HepG2 (cell line): Measurements from ENCODE around the gene GPC3. TPM values are rescaled to one million over a fixed set of nuclear protein-coding genes. Genes with fewer than 3 reads are reported as not detected.
A peak's percentile ranks its signal among the peaks of the same experiment; 100 is the strongest.

Experiments
- ATAC-seq: fragments of 200-7000 bp; cut with Tn5 transposase; 3 replicates; pipeline ENCODE4 v1.9.1; 2020; ENCODE audit warnings: mild to moderate bottlenecking, moderate library complexity
- BruUV-seq: library from RNA; stranded (reverse); fragments of 400-500 nt; replicated peaks from 2 replicates; lab custom pipeline; 2021; lab: Mats Ljungman, UMichigan
- CTCF ChIA-PET: fragments of 300-600 bp; formaldehyde crosslinking; extraction: SDS; loops from one replicate; lab custom pipeline; 2021; ENCODE audit warnings: low total read pairs, inconsistent platforms, low intra/inter-chr PET ratio; lab: Yijun Ruan, JAX
- POLR2A ChIA-PET: fragments of 350-600 bp; sonication (Branson Sonifier 250); formaldehyde crosslinking; loops from one replicate; lab custom pipeline; 2020; ENCODE audit warnings: antibody characterized with exemption, inconsistent platforms; lab: Yijun Ruan, JAX
- DNase-seq: peaks from one replicate; pipeline ENCODE4 v3.0.0-alpha.2; 2015; ENCODE audit warnings: low spot score
- FAIRE-seq: peaks from 3 replicates; lab custom pipeline; 2011; peaks lifted over from hg19 to GRCh38; lab: Jason Lieb, UNC
- H2AFZ ChIP-seq: one replicate; pipeline ENCODE4 v1.6.1; 2011; ENCODE audit warnings: low read length, inconsistent platforms
- H3K27ac ChIP-seq: fragments of 300-600 bp; 3 replicates; pipeline ENCODE4 v1.8.0; 2011; ENCODE audit warnings: mixed run types, mild to moderate bottlenecking, mixed read lengths, low read length, inconsistent platforms; ENCODE audit not compliant: insufficient read depth; ENCODE audit errors: extremely low read length
- H3K27me3 ChIP-seq, 2 experiments: fragments of 200-600 bp in 1 of 2; 2 replicates in 1 of 2; 3 replicates in 1 of 2; pipeline versions ENCODE4 v1.6.0 to v1.8.0; 2011; ENCODE audit warnings: low read length in 2 of 2, mild to moderate bottlenecking in 2 of 2, moderate library complexity in 2 of 2, inconsistent platforms in 1 of 2; ENCODE audit not compliant: insufficient read depth in 2 of 2, control insufficient read depth in 1 of 2
- H3K36me3 ChIP-seq, 2 experiments: fragments of 200-600 bp in 1 of 2; replicated peaks in 1 of 2; 2 replicates in 1 of 2; 3 replicates in 1 of 2; pipeline versions ENCODE4 v1.5.1 to v1.8.0; 2011; ENCODE audit warnings: low read length in 2 of 2, inconsistent platforms in 1 of 2; ENCODE audit not compliant: insufficient read depth in 2 of 2, control insufficient read depth in 1 of 2
- H3K4me1 ChIP-seq: 2 replicates; pipeline ENCODE4 v1.5.1; 2012; ENCODE audit warnings: low read length, inconsistent platforms; ENCODE audit not compliant: insufficient read depth
- H3K4me2 ChIP-seq: 2 replicates; pipeline ENCODE4 v1.6.0; 2011; ENCODE audit warnings: low read depth, low read length, inconsistent platforms
- H3K4me3 ChIP-seq, 3 experiments: fragments of 200-600 bp in 1 of 3; sonication (generic), shearing (Covaris generic) in 1 of 3; replicated peaks in 1 of 3; 2 replicates each; pipeline ENCODE4 v1.5.1; 2011 to 2016; ENCODE audit warnings: low read length in 3 of 3, inconsistent platforms in 2 of 3, low read depth in 2 of 3, mild to moderate bottlenecking in 2 of 3, control low read depth in 1 of 3, mixed read lengths in 1 of 3; ENCODE audit not compliant: insufficient read depth in 1 of 3
- H3K79me2 ChIP-seq: one replicate; pipeline ENCODE4 v1.6.1; 2011; ENCODE audit warnings: low read length, inconsistent platforms; ENCODE audit not compliant: insufficient read depth
- H3K9ac ChIP-seq: 2 replicates; pipeline ENCODE4 v1.6.0; 2011; ENCODE audit warnings: mild to moderate bottlenecking, low read depth, low read length, inconsistent platforms; ENCODE audit not compliant: insufficient read depth
- H3K9me3 ChIP-seq: 2 replicates; pipeline ENCODE4 v1.5.1; 2012; ENCODE audit warnings: mild to moderate bottlenecking, low read length
- H4K20me1 ChIP-seq: 2 replicates; pipeline ENCODE4 v1.6.0; 2011; ENCODE audit warnings: inconsistent platforms, mild to moderate bottlenecking, low read length, moderate library complexity; ENCODE audit not compliant: insufficient read depth
- FOXA1 ChIP-seq, 2 experiments: fragments of 450-650 bp in 1 of 2; sonication (generic) in 1 of 2; formaldehyde crosslinking in 1 of 2; IDR thresholded peaks; 2 replicates each; pipeline versions ENCODE4 v1.4.0 to v1.6.1; 2016 to 2020; ENCODE audit warnings: missing genetic modification reagents in 1 of 2
- MIER3 ChIP-seq: IDR thresholded peaks from 2 replicates; pipeline ENCODE4 v1.6.1; 2016; ENCODE audit warnings: missing compliant biosample characterization, borderline replicate concordance
- RBFOX2 ChIP-seq: fragments of 200-400 bp; formaldehyde crosslinking; IDR thresholded peaks from 2 replicates; pipeline ENCODE4 v1.6.1; 2017; ENCODE audit warnings: low read depth, mild to moderate bottlenecking, low read length
- RBM22 ChIP-seq: fragments of 200-400 bp; formaldehyde crosslinking; optimal IDR thresholded peaks from 2 replicates; pipeline ENCODE3; 2017; ENCODE audit warnings: mild to moderate bottlenecking, low read length, moderate library complexity
- RXRB ChIP-seq: IDR thresholded peaks from 2 replicates; pipeline ENCODE4 v1.6.1; 2016; ENCODE audit warnings: borderline replicate concordance, missing genetic modification reagents, missing compliant biosample characterization
- SNAPC5 ChIP-seq: sonication (generic); formaldehyde crosslinking; IDR thresholded peaks from 2 replicates; pipeline ENCODE4 v1.8.1; 2023; ENCODE audit warnings: mild to moderate bottlenecking, missing genetic modification reagents, borderline replicate concordance
- ZKSCAN8 ChIP-seq: IDR thresholded peaks from 2 replicates; pipeline ENCODE4 v1.6.1; 2016; ENCODE audit warnings: borderline replicate concordance, missing genetic modification reagents, missing compliant biosample characterization
- ZNF709 ChIP-seq: sonication (generic); formaldehyde crosslinking; IDR thresholded peaks from 2 replicates; pipeline ENCODE4 v1.5.0; 2020; ENCODE audit warnings: mild to moderate bottlenecking, missing genetic modification reagents
- ZSCAN29 ChIP-seq: sonication (generic); formaldehyde crosslinking; conservative IDR thresholded peaks from 2 replicates; pipeline ENCODE4 v1.4.0; 2020; ENCODE audit warnings: mild to moderate bottlenecking, missing genetic modification reagents
- WGBS: methylation state at CpG from one replicate; pipeline ENCODE4 v1.1.6; 2017; ENCODE audit warnings: low lambda C conversion rate; 5-methylcytosine and 5-hydroxymethylcytosine counted together
- in situ Hi-C: cut with HindIII; loops from 2 replicates; pipeline ENCODE4 v1.10.0; 2017; ENCODE audit warnings: low pct_unique_long_range_greater_than_20kb; ENCODE audit not compliant: extremely low pct_ligation_motif_present
- intact Hi-C: fragments of 100-400 bp; cut with micrococcal nuclease; formaldehyde crosslinking; loops from one replicate; pipeline ENCODE4 v1.10.0; 2022; ENCODE audit not compliant: unreplicated experiment
- polyA plus RNA-seq, 8 experiments: library from polyadenylated mRNA; depleted of rRNA in 3 of 8; stranded (reverse) in 7 of 8; unstranded in 1 of 8; fragments of >200 nt; fragmentation: Illumina TruSeq in 4 of 8; extraction: Trizol in 4 of 8; gene quantifications; 2 replicates each; pipeline versions ENCODE4 v1.2.1 to v1.2.3, GENCODE V29; 2011 to 2016; ENCODE audit warnings: low read depth in 4 of 8, missing spikeins in 1 of 8, mixed read lengths in 1 of 8; ENCODE audit not compliant: insufficient read depth in 1 of 8
- total RNA-seq, 5 experiments: library from RNA; depleted of rRNA; stranded (reverse); fragments of >200 nt; fragmentation: Illumina TruSeq; extraction: Trizol; gene quantifications; 2 replicates each; pipeline ENCODE4 v1.2.3, GENCODE V29; 2016; ENCODE audit warnings: low read depth in 1 of 5
- TF ChIP-seq, protein P1 (sequence below): sonication (generic); formaldehyde crosslinking; IDR thresholded peaks from 2 replicates; pipeline ENCODE4 v1.4.0; 2020; ENCODE audit warnings: missing genetic modification reagents, mild to moderate bottlenecking, borderline replicate concordance

The GPC3 gene
- total and polyA plus RNA-seq, 2 of the 13 experiments (the other 11 are each of a cell fraction or from before 2014, with no cell fraction given): 1,799 to 3,263 TPM

DNA sequence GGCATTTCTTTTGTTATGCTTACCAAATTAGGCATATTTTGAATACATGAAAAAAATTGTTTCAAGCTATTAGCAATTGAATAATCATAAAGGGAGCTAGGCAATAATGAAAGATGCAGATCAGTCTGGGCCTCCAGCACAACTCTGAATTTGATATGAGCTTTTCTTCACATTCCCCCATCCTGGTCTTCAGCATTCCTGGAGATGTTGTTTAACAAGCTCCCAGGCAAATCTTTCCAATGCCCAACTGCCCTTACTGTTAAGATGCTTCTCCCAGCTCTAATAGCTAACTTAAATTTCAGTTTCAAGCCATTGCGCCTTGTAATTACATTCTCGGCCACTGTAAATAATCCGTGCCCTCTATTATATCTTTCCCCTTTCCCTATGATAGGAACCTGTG lies 19.2 kb downstream of the GPC3 start:
- no peak for TF ChIP-seq ZSCAN29 (CRISPR knock-in tag)
- TF ChIP-seq RXRB: no peak
- TF ChIP-seq MIER3 (CRISPR knock-in tag): no peak
- TF ChIP-seq, protein P1, sequence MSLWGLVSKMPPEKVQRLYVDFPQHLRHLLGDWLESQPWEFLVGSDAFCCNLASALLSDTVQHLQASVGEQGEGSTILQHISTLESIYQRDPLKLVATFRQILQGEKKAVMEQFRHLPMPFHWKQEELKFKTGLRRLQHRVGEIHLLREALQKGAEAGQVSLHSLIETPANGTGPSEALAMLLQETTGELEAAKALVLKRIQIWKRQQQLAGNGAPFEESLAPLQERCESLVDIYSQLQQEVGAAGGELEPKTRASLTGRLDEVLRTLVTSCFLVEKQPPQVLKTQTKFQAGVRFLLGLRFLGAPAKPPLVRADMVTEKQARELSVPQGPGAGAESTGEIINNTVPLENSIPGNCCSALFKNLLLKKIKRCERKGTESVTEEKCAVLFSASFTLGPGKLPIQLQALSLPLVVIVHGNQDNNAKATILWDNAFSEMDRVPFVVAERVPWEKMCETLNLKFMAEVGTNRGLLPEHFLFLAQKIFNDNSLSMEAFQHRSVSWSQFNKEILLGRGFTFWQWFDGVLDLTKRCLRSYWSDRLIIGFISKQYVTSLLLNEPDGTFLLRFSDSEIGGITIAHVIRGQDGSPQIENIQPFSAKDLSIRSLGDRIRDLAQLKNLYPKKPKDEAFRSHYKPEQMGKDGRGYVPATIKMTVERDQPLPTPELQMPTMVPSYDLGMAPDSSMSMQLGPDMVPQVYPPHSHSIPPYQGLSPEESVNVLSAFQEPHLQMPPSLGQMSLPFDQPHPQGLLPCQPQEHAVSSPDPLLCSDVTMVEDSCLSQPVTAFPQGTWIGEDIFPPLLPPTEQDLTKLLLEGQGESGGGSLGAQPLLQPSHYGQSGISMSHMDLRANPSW (CRISPR knock-in tag): no peak
- no peak for TF ChIP-seq SNAPC5
- TF ChIP-seq RBFOX2: 0 out of 2 replicates have a peak, but pooled peaks have one; percentile 35
- peak; percentile 58 for TF ChIP-seq RBM22
- no peak for TF ChIP-seq ZNF709 (CRISPR knock-in tag)
- TF ChIP-seq ZKSCAN8: no peak
- no peak for TF ChIP-seq FOXA1 (IDR thresholded peaks at IDR 0.05)
- no peak for TF ChIP-seq FOXA1 (CRISPR knock-in tag; IDR thresholded peaks at IDR 0.05)
- TF ChIP-seq, all 625 proteins: peak for 2
- H3K27me3 ChIP-seq: no peaks in the 10 kb centered on the region
- H3K9ac ChIP-seq: no peak overlapping the region
- peaks cover 1 to 33% of the 10 kb centered on the region in 2 experiments; a peak in 4 of 5 replicates for H3K36me3 ChIP-seq
- ChIA-PET POLR2A (interaction anchor here (2.2 to 2.6 kb wide), 2 partner anchors 20 to 60 kb away, joined by 5 to 8 read pairs; partner anchors contain the start of gene GPC3), CTCF (no interaction called here)
- 77% methylated on average over 3 of the region's 3 CpGs for WGBS
- DNase-seq (no peak), FAIRE-seq (no peak), ATAC-seq (no peak; the same call in 2 of the 3 replicates)
- H3K79me2 ChIP-seq: peaks cover 98% of the 10 kb centered on the region
- no peak overlapping the region for H3K4me3 ChIP-seq
- H4K20me1 ChIP-seq: peaks cover 99% of the 10 kb centered on the region
- in situ Hi-C loops: no loop called here
- no peak overlapping the region for H3K27ac ChIP-seq
- no peaks in the 10 kb centered on the region for H3K9me3 ChIP-seq
- H3K4me1 ChIP-seq: peaks cover 100% of the 10 kb centered on the region
- no TSS peak for BruUV-seq
- intact Hi-C loops: no loop called here
- H3K4me2 ChIP-seq: no peak overlapping the region
- H2AFZ ChIP-seq: no peak overlapping the region
